Measurements from ENCODE around the gene HAGHL. TPM values are rescaled to one million over a fixed set of nuclear protein-coding genes. Genes with fewer than 3 reads are reported as not detected.

HAGHL gene
- total and polyA plus RNA-seq, 7 donors, result 0.92 to 10.5 (median 3.6) TPM

DNA sequence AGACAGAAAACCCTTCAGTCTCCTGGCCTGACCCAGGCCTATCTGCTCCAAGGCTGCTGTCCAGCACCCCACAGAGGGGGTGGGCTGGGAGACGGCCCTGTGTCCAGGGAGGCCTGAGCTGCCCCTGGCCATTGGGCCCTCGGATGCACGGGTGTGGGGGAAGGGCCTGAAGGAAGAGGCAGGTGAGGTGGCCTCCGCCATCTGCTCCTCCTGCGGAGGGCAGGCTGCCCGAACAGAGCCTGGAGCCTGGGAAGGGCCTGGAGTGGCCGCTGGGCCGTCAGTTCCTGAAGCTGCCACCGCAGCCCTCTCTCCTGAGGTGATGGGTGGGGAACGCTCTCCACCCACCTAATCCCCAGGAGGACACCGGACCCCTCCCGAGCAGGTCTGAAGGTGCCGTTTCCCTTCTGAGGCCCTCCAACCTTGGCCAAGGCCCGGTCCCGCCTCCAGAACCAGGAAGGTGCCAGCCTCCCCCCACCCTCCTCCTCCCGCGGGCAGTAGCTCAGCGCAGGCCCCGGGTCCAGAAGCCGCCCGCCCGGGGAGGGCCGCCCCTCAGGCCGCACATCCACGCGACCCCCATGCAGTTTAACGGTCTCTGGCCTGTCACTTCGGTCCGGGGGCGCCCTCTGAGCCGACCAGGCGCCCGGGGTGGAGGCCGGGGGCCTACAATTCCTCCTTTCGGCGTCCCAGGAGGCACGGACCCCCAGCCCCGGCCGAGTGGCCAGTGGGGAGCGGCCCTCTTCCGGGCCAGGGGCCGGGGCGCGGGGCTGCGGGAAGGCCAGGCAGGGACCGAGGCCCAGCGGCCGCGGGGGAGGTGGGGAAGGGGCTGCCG is 22.1 kb upstream of the HAGHL start:
- Histone ChIP-seq H3K4me1 (peaks cover 0 to 21% (median 12%) of the 10 kb centered on the region in 4 donors), H3K36me3 (no peaks in the 10 kb centered on the region), H3K4me3 (no peak overlapping the region), H3K9me3 (no peaks in the 10 kb centered on the region), H3K27ac (no peak overlapping the region), H3K27me3 (peaks cover 72 to 98% (median 96%) of the 10 kb centered on the region in 3 donors)
- WGBS, 2 donors, result 11 to 15% methylated on average over 50 of the region's 50 CpGs
- no peak for DNase-seq
- TF ChIP-seq EP300 (IDR thresholded peaks at IDR 0.05), result no peak
- TF ChIP-seq POLR2AphosphoS5 (IDR thresholded peaks at IDR 0.05), result no peak
- TF ChIP-seq, protein P1, sequence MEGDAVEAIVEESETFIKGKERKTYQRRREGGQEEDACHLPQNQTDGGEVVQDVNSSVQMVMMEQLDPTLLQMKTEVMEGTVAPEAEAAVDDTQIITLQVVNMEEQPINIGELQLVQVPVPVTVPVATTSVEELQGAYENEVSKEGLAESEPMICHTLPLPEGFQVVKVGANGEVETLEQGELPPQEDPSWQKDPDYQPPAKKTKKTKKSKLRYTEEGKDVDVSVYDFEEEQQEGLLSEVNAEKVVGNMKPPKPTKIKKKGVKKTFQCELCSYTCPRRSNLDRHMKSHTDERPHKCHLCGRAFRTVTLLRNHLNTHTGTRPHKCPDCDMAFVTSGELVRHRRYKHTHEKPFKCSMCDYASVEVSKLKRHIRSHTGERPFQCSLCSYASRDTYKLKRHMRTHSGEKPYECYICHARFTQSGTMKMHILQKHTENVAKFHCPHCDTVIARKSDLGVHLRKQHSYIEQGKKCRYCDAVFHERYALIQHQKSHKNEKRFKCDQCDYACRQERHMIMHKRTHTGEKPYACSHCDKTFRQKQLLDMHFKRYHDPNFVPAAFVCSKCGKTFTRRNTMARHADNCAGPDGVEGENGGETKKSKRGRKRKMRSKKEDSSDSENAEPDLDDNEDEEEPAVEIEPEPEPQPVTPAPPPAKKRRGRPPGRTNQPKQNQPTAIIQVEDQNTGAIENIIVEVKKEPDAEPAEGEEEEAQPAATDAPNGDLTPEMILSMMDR (IDR thresholded peaks at IDR 0.05), result no peak
- TF ChIP-seq POLR2A (IDR thresholded peaks at IDR 0.05), result no peak
- intact Hi-C loops (cut with DNase I), result no loop called here

DNA sequence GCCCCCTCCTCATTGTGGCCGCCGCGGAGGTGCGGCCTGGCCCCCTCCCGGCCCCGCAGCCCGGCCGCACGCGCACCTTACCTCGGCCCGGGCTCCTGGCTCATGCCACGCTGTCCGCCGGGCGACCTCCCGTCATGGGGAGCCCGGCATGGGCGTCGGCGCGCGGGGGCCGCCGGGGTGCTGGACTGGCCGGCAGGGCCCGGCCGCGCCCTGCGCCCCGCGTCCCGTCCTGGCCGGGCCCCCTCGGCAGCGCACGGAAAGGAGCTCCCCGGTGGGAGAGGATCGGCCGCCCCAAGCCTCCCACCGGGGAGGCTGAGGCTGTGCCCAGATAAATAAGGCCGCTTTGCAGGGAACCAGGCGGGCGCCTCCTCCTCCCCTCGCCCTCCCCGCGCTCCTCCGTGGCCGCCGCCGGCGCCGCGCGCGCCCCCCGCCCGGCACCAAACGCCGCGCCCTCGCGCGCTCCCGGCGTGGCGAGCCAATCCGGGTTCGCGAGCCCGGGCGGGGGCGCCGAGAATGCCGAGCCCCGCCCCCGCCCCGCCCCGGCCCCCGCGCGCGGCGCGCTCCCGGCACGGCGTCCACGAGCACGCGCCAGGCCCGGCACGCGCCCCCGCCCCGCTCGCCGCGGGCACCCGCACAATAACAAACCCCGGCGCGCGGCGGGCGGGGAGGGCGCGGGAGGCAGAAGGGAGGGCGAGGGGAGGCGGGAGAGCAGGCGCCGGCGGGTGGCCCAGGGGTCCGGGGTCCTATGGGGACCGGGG is 21.3 kb upstream of the HAGHL start, which contains the start of gene FBXL16:
TSS of gene FBXL16 (minus strand) at position 371 of the 758 bp plus-strand sequence. CDS start 8,396 bp downstream, outside the sequence.
- peaks cover 68 to 98% (median 96%) of the 10 kb centered on the region in 3 donors for H3K27me3 ChIP-seq
- intact Hi-C loops (cut with DNase I), result no loop called here
- 1 to 2% methylated on average over 115 of the region's 115 CpGs for WGBS, 2 donors
- no peak for TF ChIP-seq POLR2A (IDR thresholded peaks at IDR 0.05)
- TF ChIP-seq POLR2AphosphoS5 (IDR thresholded peaks at IDR 0.05), result no peak
- peaks cover 0 to 24% (median 15%) of the 10 kb centered on the region in 4 donors for H3K4me1 ChIP-seq
- H3K27ac ChIP-seq, result no peak within 1 kb of the TSS
- H3K9me3 ChIP-seq, result no peaks in the 10 kb centered on the region
- DNase-seq, result no peak
- no peak within 1 kb of the TSS for H3K4me3 ChIP-seq
- no peaks in the 10 kb centered on the region for H3K36me3 ChIP-seq

DNA sequence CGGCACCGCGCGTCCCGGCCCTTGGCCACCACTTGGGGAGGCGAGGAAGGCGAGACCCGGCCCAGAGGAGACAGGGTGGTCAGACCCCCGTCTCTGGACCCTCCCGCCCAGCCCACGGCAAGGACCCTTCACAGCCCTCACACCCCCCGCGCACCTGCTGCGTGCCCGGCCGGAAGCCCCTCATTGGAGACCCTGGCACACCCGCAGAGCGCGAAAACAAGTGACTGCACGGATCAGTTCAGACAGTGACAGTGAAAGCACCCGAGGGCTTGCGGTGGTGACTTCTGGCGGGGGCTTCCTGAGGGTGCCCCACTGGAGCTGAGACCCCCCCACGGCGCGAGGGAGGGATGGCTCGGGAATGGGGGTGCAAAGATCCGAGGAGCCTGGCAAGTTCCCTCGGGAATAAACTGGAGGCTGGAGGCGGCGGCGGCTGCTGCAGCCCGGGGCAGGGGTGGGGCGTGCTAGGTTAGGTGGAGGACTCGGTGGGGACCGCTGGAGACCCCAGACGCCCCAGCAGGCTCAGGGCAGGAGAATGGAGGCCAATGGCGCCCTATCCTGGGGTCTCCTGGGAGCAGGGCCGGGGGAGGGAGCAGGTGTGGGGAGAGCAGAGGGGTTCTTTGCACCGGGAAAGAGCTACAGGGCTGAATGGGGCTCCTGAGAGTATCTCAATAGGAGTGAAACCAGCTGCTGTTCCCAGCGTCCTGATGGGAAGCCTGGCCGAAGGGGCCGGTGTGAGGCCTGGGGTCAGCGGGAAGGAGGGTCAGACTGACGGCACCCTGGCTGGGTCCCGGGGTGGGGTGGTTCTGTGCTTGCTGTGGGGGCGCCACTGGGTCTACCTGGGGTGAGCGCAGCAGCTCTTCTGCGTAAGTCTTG is 20.5 kb upstream of the HAGHL start:
- DNase-seq, result no peak
- intact Hi-C loops (cut with DNase I), result no loop called here
- Histone ChIP-seq H3K36me3 (no peaks in the 10 kb centered on the region), H3K4me3 (no peak overlapping the region), H3K9me3 (no peaks in the 10 kb centered on the region), H3K27me3 (peaks cover 66 to 98% (median 96%) of the 10 kb centered on the region in 3 donors), H3K4me1 (peaks cover 0 to 20% (median 9%) of the 10 kb centered on the region in 4 donors), H3K27ac (no peak overlapping the region)
- 4 to 6% methylated on average over 49 of the region's 49 CpGs for WGBS, 2 donors
- TF ChIP-seq POLR2A (IDR thresholded peaks at IDR 0.05), result no peak
- no peak for TF ChIP-seq EP300 (IDR thresholded peaks at IDR 0.05)
- TF ChIP-seq, protein P1 (IDR thresholded peaks at IDR 0.05), result no peak
- no peak for TF ChIP-seq POLR2AphosphoS5 (IDR thresholded peaks at IDR 0.05)

DNA sequence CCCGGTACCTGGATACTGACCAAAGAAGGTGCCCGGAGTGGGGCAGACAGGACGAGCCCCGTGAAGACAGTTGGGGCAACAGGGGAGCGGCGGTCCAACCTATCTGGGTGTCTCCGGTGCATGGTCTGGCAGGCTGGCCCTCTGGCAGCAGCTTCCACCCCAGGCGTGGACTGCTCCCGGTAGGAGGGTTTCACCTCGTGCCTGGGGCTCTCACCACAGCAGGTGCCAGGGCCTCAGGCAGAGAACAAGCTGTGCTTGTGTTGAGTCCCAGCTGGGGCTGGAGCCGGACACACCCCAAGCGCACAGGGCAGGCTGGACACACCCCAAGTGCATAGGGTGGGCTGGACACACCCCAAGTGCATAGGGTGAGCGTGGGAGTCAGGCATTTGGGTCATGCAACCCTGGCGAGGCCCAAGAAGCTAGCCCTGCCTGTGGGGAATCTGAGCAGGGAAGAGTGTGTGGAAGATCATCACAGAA is 19.8 kb upstream of the HAGHL start:
- Histone ChIP-seq H3K9me3 (no peaks in the 10 kb centered on the region), H3K36me3 (no peaks in the 10 kb centered on the region), H3K27me3 (peaks cover 61 to 95% (median 94%) of the 10 kb centered on the region in 3 donors), H3K4me1 (peaks cover 0 to 24% (median 11%) of the 10 kb centered on the region in 4 donors), H3K27ac (no peak overlapping the region), H3K4me3 (no peak overlapping the region)
- DNase-seq, result no peak
- WGBS, 2 donors, result 13 to 42% methylated on average over 14 of the region's 14 CpGs
- TF ChIP-seq EP300 (IDR thresholded peaks at IDR 0.05) (no peak), POLR2AphosphoS5 (IDR thresholded peaks at IDR 0.05) (no peak), POLR2A (IDR thresholded peaks at IDR 0.05) (no peak)
- TF ChIP-seq, protein P1 (IDR thresholded peaks at IDR 0.05), result no peak
- intact Hi-C loops (cut with DNase I), result no loop called here
